Astrocyte of the cerebellum (primary cell): ENCODE results near the gene RAPGEF4.
A peak's percentile ranks its signal among the peaks of the same experiment; 100 is the strongest.

Source experiments
- DNase-seq: peaks from one replicate; pipeline ENCODE4 v3.0.0-alpha.2; 2011; ENCODE audit warnings: low read depth
- H3K4me3 ChIP-seq: 2 replicates; pipeline ENCODE4 v1.5.1; 2011; ENCODE audit warnings: mild to moderate bottlenecking, low read depth, low read length, moderate library complexity
- in situ Hi-C: cut with HindIII; loops from 2 replicates; pipeline ENCODE4 v1.10.0; 2017; ENCODE audit warnings: low sequenced_read_pairs
- TF ChIP-seq, protein P1 (sequence below): IDR thresholded peaks from 2 replicates; pipeline ENCODE4 v1.5.1; 2012; ENCODE audit warnings: low read length, low read depth, moderate library complexity, mild to moderate bottlenecking; ENCODE audit errors: missing control alignments

RAPGEF4 gene

DNA sequence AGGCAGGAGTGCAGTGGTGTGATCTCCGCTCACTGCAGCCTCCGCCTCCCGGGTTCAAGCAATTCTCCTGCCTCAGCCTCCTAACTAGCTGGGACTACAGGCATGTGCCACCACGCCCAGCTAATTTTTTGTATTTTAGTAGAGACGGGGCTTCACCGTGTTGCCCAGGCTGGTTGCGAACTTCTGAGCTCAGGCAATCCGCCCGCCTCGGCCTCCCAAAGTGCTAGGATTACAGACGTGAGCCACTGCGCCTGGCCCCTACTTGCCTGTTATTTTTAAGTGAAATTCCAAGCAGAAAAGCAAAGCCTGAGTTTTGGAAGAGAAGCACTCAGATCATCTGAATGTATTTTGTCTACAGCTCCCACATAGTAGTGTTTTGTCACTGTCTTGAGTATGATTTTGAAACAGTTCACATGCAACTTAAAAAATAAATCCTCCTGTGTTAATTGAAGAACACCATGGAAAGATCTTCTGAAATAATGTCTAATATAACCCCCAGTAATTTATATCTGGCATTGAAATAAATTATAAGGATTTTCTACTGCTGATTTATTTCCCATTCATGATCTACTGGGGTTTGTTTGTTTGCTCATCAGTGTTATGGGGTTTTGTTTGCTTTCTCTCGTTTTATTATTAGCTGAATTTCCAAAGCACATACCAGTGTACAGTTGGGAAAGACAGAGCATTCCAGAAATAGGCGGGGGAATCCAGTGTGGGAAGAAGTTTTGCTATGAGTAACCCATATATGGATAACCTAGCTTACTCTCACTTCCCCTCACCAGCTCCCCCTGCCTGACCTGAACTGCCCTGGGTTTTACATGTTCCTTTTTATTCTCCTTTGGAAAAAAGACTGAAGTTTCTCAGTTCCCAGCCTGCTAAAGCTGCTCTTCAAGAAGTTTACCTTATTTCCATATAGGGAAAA lies 259.9 kb downstream of the RAPGEF4 start:
- TF ChIP-seq, protein P1, sequence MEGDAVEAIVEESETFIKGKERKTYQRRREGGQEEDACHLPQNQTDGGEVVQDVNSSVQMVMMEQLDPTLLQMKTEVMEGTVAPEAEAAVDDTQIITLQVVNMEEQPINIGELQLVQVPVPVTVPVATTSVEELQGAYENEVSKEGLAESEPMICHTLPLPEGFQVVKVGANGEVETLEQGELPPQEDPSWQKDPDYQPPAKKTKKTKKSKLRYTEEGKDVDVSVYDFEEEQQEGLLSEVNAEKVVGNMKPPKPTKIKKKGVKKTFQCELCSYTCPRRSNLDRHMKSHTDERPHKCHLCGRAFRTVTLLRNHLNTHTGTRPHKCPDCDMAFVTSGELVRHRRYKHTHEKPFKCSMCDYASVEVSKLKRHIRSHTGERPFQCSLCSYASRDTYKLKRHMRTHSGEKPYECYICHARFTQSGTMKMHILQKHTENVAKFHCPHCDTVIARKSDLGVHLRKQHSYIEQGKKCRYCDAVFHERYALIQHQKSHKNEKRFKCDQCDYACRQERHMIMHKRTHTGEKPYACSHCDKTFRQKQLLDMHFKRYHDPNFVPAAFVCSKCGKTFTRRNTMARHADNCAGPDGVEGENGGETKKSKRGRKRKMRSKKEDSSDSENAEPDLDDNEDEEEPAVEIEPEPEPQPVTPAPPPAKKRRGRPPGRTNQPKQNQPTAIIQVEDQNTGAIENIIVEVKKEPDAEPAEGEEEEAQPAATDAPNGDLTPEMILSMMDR = peak; percentile 60
- H3K4me3 ChIP-seq = no peak overlapping the region
- in situ Hi-C loops = no loop called here
- DNase-seq = peak; percentile 61

DNA sequence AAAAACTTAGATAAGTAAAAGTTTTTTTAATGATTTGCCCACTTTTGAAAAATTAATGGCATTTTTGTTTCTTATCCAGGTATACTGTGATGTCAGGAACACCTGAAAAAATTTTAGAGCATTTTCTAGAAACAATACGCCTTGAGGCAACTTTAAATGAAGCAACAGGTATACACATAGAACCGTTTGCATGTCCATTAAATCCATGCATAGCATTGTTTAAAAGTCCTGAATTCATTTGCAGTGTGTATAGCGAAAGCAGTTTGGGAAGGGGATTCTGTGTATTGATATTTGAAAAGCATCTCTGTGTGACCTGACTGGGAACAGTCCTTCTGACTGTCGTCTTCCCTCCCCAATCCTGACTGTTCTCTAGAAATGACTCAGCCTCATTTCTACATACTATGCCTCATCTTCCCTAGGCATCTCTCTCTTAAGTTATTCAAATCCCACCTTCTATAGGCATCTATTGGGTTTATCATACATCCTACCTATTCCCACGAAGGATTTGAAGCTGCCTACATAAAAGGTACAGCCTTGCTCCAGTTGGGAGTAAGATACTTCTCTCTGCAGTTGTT lies 260.8 kb downstream of the RAPGEF4 start:
- TF ChIP-seq, protein P1 = no peak
- H3K4me3 ChIP-seq = no peak overlapping the region
- in situ Hi-C loops = no loop called here
- no peak for DNase-seq

DNA sequence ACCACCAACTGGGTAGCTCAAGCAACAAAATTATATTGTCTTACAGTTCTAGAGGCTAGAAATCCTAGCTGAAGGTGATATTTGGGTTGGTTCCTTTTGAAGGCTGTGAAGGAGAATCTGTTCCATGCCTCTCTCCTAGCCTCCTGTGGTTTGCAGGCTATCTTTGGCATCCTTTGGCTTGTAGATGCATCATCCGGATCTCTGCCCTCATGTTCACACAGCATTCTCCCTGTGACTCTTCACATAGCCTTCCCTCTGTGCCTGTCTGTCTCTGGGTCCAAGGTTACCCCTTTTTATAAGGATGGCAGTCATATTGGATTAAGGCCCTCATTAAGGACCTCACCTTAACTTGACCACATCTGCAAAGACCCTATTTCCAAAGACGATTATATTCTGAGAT lies 261.4 kb downstream of the RAPGEF4 start:
- DNase-seq = no peak
- no peak overlapping the region for H3K4me3 ChIP-seq
- TF ChIP-seq, protein P1 = no peak
- in situ Hi-C loops = no loop called here

DNA sequence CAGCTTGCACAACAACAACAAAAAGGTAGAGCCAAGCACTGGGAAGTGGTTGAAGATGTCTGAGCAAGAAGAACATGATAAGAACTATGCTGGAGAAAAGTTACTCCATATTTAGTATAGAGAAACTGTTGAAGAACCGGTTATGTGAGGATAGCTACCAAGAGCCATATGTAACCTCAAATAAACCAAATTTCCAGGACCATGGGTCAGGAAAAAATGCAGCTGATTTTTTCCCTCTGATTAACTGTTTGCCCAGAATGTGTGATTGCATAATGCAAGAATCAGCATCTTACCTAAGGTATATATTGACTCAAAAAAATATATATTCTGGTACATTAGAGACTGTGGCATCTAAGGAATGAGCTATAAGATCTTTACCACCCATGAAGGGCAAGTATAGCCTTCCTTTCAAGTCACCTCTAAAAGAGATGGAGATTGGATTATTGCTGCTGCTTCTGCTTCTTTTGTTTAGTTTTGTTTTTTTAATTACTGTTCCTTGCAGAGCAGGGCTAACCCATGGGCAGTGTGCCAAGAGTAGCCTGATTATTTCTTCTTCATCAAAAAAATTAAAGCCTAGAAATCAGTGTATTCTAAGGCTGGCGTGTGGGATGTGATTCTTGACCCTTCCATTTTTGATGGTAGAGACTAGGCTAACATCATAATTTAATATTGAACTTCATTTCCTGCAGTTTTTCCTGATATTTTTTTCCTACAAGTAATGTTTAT lies 263.1 kb downstream of the RAPGEF4 start:
- in situ Hi-C loops = no loop called here
- TF ChIP-seq, protein P1 = no peak
- H3K4me3 ChIP-seq = no peak overlapping the region
- no peak for DNase-seq

DNA sequence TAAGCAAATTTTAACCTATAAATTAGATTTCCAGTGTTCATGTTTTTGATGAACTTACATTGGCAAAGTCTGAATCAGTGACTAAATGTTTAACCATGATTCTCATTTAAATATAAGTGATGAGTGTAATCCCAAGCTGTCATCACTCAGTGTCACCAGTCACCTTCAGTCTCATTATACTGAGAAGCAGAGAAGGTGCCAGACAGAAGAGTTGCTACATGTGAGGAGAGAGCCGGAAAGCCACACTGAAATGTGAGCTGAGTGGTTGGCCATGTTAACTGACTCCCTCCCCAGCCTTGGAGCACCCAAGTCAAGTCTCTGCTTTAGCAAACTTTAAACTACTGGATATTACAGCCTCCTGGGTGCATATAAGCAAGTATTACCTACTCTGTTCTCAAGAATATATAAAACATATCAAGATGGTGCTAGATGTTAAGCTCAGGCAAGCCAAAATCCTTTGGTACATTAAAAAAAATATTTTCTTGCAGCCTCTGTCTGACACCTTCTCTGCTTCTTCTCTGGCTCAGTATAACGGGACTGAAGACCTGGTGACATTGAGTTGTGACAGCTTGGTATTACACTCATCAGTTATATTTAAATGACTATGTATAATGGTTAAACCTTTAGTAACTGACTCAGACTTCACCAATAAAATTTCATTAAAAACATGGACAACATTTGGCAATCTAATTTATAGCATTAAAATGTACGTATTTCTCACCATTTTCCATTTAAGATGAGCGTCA lies 264.2 kb downstream of the RAPGEF4 start:
- H3K4me3 ChIP-seq = no peak overlapping the region
- in situ Hi-C loops = no loop called here
- DNase-seq = no peak
- TF ChIP-seq, protein P1 = no peak
